ENCODE data around the gene KRT8. TPM values are rescaled to one million over a fixed set of nuclear protein-coding genes. Genes with fewer than 3 reads are reported as not detected.

KRT8 gene
- total RNA-seq, 2 donors from 2014 or later = 1,663 to 1,920 TPM

DNA sequence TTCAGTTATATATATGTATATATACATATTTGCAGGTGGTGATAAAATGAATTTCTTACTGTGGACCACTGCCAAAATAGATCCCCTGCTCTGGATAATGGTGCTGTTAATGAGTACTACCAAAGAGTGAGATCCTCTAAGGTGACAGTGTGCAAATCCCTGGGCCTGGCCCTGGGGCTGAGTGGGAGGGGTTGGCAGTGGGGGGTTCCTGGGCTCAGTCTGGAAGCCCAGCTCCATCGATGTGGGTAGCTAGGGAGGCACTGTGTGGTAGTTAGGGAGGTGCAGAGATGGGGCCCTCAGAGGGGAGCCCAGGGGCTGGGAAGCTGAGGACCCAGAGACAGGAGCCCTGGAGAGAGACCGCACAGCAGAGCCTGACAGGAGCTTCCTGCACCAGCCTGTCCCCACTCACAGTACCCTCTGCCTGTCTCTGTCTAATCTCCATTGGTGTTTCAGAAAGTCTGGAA lies 9.1 kb downstream of the KRT8 start:
- Mint-ChIP-seq H3K27me3 (ENCODE audit: insufficient read depth) (no peaks in the 10 kb centered on the region), H3K36me3 (ENCODE audit: low read depth) (peaks cover 41% of the 10 kb centered on the region), H3K4me1 (peaks cover 17% of the 10 kb centered on the region), H3K9me3 (no peaks in the 10 kb centered on the region), H3K4me3 (no peak overlapping the region), H3K27ac (peak overlapping the region; percentile 53)
- peaks cover 3% of the 10 kb centered on the region for H3K4me1 ChIP-seq (ENCODE audit: control insufficient read depth, insufficient read depth, low read length)
- H3K9ac ChIP-seq (ENCODE audit: extremely low read depth, low read length, poor library complexity, severe bottlenecking) = peak overlapping the region; percentile 30
- H3K4me3 ChIP-seq (ENCODE audit: low read length) = no peak overlapping the region
- no peak overlapping the region for H3K27ac ChIP-seq (ENCODE audit: low read depth, low read length)
- DNase-seq = peak; percentile 82
- H3K27me3 ChIP-seq (ENCODE audit: control insufficient read depth, insufficient read depth, low read length, poor library complexity, severe bottlenecking) = no peaks in the 10 kb centered on the region
- WGBS, 2 experiments (ENCODE audit: insufficient coverage in 1 of 2, insufficient read length in 1 of 2) = 69 to 75% methylated on average over 2 of the region's 2 CpGs
- H3K36me3 ChIP-seq (ENCODE audit: control insufficient read depth, insufficient read depth, low read length) = peaks cover 41% of the 10 kb centered on the region
- TF ChIP-seq, protein P1, sequence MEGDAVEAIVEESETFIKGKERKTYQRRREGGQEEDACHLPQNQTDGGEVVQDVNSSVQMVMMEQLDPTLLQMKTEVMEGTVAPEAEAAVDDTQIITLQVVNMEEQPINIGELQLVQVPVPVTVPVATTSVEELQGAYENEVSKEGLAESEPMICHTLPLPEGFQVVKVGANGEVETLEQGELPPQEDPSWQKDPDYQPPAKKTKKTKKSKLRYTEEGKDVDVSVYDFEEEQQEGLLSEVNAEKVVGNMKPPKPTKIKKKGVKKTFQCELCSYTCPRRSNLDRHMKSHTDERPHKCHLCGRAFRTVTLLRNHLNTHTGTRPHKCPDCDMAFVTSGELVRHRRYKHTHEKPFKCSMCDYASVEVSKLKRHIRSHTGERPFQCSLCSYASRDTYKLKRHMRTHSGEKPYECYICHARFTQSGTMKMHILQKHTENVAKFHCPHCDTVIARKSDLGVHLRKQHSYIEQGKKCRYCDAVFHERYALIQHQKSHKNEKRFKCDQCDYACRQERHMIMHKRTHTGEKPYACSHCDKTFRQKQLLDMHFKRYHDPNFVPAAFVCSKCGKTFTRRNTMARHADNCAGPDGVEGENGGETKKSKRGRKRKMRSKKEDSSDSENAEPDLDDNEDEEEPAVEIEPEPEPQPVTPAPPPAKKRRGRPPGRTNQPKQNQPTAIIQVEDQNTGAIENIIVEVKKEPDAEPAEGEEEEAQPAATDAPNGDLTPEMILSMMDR (conservative IDR thresholded peaks at IDR 0.05) = no peak
- no peaks in the 10 kb centered on the region for H3K9me3 ChIP-seq (ENCODE audit: control insufficient read depth, low read length)

DNA sequence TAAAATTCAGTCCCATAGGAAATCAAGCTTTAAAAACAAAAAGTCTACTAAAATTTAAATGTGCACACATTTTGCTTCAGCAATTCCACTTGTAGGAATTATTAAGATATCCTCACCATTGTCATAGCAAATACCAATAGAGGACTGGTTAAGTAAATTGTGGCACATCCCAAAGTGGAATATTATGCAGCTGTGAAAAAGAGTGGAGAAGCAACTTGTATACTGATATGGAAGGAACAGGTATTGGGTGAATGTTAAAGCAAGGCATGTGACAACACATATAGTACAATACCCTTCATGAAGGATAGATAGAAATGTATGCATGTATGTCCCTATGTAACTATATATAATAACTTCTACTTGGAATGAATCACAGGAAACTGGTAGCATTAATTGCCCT lies 11.9 kb downstream of the KRT8 start:
- TF ChIP-seq, protein P1 (conservative IDR thresholded peaks at IDR 0.05) = no peak
- Histone ChIP-seq H3K27me3 (ENCODE audit: control insufficient read depth, insufficient read depth, low read length, poor library complexity, severe bottlenecking) (no peaks in the 10 kb centered on the region), H3K9me3 (ENCODE audit: control insufficient read depth, low read length) (no peaks in the 10 kb centered on the region), H3K4me1 (ENCODE audit: control insufficient read depth, insufficient read depth, low read length) (peaks cover 3% of the 10 kb centered on the region), H3K27ac (ENCODE audit: low read depth, low read length) (no peak overlapping the region), H3K9ac (ENCODE audit: extremely low read depth, low read length, poor library complexity, severe bottlenecking) (no peak overlapping the region), H3K36me3 (ENCODE audit: control insufficient read depth, insufficient read depth, low read length) (peaks cover 15% of the 10 kb centered on the region), H3K4me3 (ENCODE audit: low read length) (no peak overlapping the region)
- Mint-ChIP-seq H3K4me1 (peaks cover 17% of the 10 kb centered on the region), H3K27me3 (ENCODE audit: insufficient read depth) (no peaks in the 10 kb centered on the region), H3K27ac (no peak overlapping the region), H3K4me3 (no peak overlapping the region), H3K9me3 (no peaks in the 10 kb centered on the region), H3K36me3 (ENCODE audit: low read depth) (peaks cover 19% of the 10 kb centered on the region)
- DNase-seq = no peak

- Histone ChIP-seq H3K27ac (ENCODE audit: low read depth, low read length) (no peak overlapping the region), H3K36me3 (ENCODE audit: control insufficient read depth, insufficient read depth, low read length) (peaks cover 10% of the 10 kb centered on the region), H3K27me3 (ENCODE audit: control insufficient read depth, insufficient read depth, low read length, poor library complexity, severe bottlenecking) (no peaks in the 10 kb centered on the region), H3K9me3 (ENCODE audit: control insufficient read depth, low read length) (no peaks in the 10 kb centered on the region), H3K9ac (ENCODE audit: extremely low read depth, low read length, poor library complexity, severe bottlenecking) (no peak overlapping the region), H3K4me1 (ENCODE audit: control insufficient read depth, insufficient read depth, low read length) (peaks cover 3% of the 10 kb centered on the region), H3K4me3 (ENCODE audit: low read length) (no peak overlapping the region)
- Mint-ChIP-seq H3K4me3 (no peak overlapping the region), H3K9me3 (no peaks in the 10 kb centered on the region), H3K4me1 (peaks cover 19% of the 10 kb centered on the region), H3K27ac (no peak overlapping the region), H3K36me3 (ENCODE audit: low read depth) (peaks cover 14% of the 10 kb centered on the region), H3K27me3 (ENCODE audit: insufficient read depth) (no peaks in the 10 kb centered on the region)
- WGBS, 2 experiments (ENCODE audit: insufficient coverage in 1 of 2, insufficient read length in 1 of 2) = 97 to 100% methylated on average over 2 to 6 of the region's 7 CpGs
- DNase-seq = no peak
- TF ChIP-seq, protein P1 (conservative IDR thresholded peaks at IDR 0.05) = no peak
Measured at GRCh38 chr12:52892207-52892852, 12.5 kb downstream of the KRT8 start.

All from endodermal cell (in vitro differentiated cells).